GM19193 (cell line): ENCODE data around the gene SELENBP1.

Source experiments
- POLR2A ChIP-seq: IDR thresholded peaks from 4 replicates; pipeline ENCODE4 v1.6.1; 2011; ENCODE audit not compliant: insufficient read depth, insufficient read length; ENCODE audit errors: extremely low read depth

The SELENBP1 gene

GRCh38 chr1:151393583-151393982 lies 21.1 kb upstream of the SELENBP1 start:
- TF ChIP-seq POLR2A = no peak

GRCh38 chr1:151391079-151391563 lies 18.6 kb upstream of the SELENBP1 start:
- no peak for TF ChIP-seq POLR2A

- no peak for TF ChIP-seq POLR2A
These were observed 13.5 kb upstream of the SELENBP1 start for GRCh38 chr1:151386002-151386401.

GRCh38 chr1:151384584-151384983 lies 12.1 kb upstream of the SELENBP1 start:
- TF ChIP-seq POLR2A = no peak

- no peak for TF ChIP-seq POLR2A
These were observed 4.8 kb upstream of the SELENBP1 start for GRCh38 chr1:151377150-151377884.

GRCh38 chr1:151373196-151373595 lies 691 bp upstream of the SELENBP1 start:
- no peak for TF ChIP-seq POLR2A

- TF ChIP-seq POLR2A = no peak
These were observed 991 bp downstream of the SELENBP1 start for GRCh38 chr1:151371370-151372057.

GRCh38 chr1:151370211-151370911 lies 2.1 kb downstream of the SELENBP1 start:
- no peak for TF ChIP-seq POLR2A

- no peak for TF ChIP-seq POLR2A
These were observed 2.9 kb downstream of the SELENBP1 start for GRCh38 chr1:151369621-151370048.

- no peak for TF ChIP-seq POLR2A
These were observed 3.2 kb downstream of the SELENBP1 start for GRCh38 chr1:151369302-151369610.

GRCh38 chr1:151368393-151369301 lies 3.9 kb downstream of the SELENBP1 start:
- TF ChIP-seq POLR2A = no peak

GRCh38 chr1:151367658-151368392 lies 4.7 kb downstream of the SELENBP1 start:
- no peak for TF ChIP-seq POLR2A

GRCh38 chr1:151364996-151365395 lies 7.5 kb downstream of the SELENBP1 start:
- TF ChIP-seq POLR2A = no peak
